DOHH2 (cell line): ENCODE results near the gene HCRTR1.

ENCODE experiments used
- H3F3A ChIP-seq: fragments of 200-600 bp; sonication (generic), shearing (Covaris generic); 2 replicates; pipeline ENCODE4 v1.6.0; 2016; ENCODE audit warnings: antibody characterized with exemption, mild to moderate bottlenecking; ENCODE audit not compliant: control insufficient read depth, insufficient read depth
- H3K27ac ChIP-seq: fragments of 200-600 bp; sonication (generic); 2 replicates; pipeline ENCODE4 v1.5.1; 2014; ENCODE audit warnings: low read depth, mild to moderate bottlenecking, low read length, moderate library complexity
- H3K27me3 ChIP-seq: fragments of 200-600 bp; sonication (generic); 2 replicates; pipeline ENCODE4 v1.6.1; 2014; ENCODE audit warnings: mild to moderate bottlenecking, low read length, mixed read lengths; ENCODE audit not compliant: control insufficient read depth
- H3K36me3 ChIP-seq: fragments of 200-600 bp; sonication (generic); 2 replicates; pipeline ENCODE4 v1.6.1; 2014; ENCODE audit warnings: mild to moderate bottlenecking, low read length, moderate library complexity, mixed read lengths; ENCODE audit not compliant: control insufficient read depth
- H3K4me1 ChIP-seq: fragments of 200-600 bp; sonication (generic); 2 replicates; pipeline ENCODE4 v1.6.1; 2014; ENCODE audit warnings: mild to moderate bottlenecking, low read length, mixed read lengths; ENCODE audit not compliant: control insufficient read depth
- H3K4me2 ChIP-seq: fragments of 200-600 bp; sonication (generic); 2 replicates; pipeline ENCODE4 v1.6.0; 2014; ENCODE audit warnings: mild to moderate bottlenecking, low read length, moderate library complexity
- H3K4me3 ChIP-seq: fragments of 200-600 bp; sonication (generic); 2 replicates; pipeline ENCODE4 v1.5.1; 2014; ENCODE audit warnings: mild to moderate bottlenecking, low read length, mixed read lengths
- H3K79me2 ChIP-seq: fragments of 200-600 bp; sonication (generic); 2 replicates; pipeline ENCODE4 v1.6.1; 2014; ENCODE audit warnings: mild to moderate bottlenecking, low read length, mixed read lengths; ENCODE audit not compliant: control insufficient read depth
- H3K9me2 ChIP-seq: fragments of 200-600 bp; sonication (generic); replicated peaks from 2 replicates; pipeline ENCODE4 v1.6.1; 2014; ENCODE audit warnings: mild to moderate bottlenecking, low read length, mixed read lengths; ENCODE audit not compliant: control insufficient read depth
- H3K9me3 ChIP-seq: fragments of 200-600 bp; sonication (generic); 2 replicates; pipeline ENCODE4 v1.6.1; 2014; ENCODE audit warnings: antibody characterized with exemption, low read length, mixed read lengths; ENCODE audit not compliant: control insufficient read depth, insufficient read depth
- H4K20me1 ChIP-seq: fragments of 200-600 bp; sonication (generic); 2 replicates; pipeline ENCODE4 v1.6.0; 2014; ENCODE audit warnings: low read depth, mild to moderate bottlenecking, antibody characterized with exemption, low read length, moderate library complexity; ENCODE audit not compliant: control insufficient read depth, insufficient read depth
- CTCF ChIP-seq: fragments of 200-600 bp; sonication (generic); IDR thresholded peaks from one replicate; pipeline ENCODE4 v1.5.1; 2014; ENCODE audit warnings: antibody characterized with exemption, mild to moderate bottlenecking, low read depth, low read length; ENCODE audit not compliant: poor library complexity, severe bottlenecking
- EZH2phosphoT487 ChIP-seq: fragments of 200-600 bp; sonication (generic); IDR thresholded peaks from 2 replicates; pipeline ENCODE4 v1.6.1; 2017; ENCODE audit warnings: borderline replicate concordance, mild to moderate bottlenecking, antibody characterized with exemption, low read length, moderate library complexity, mixed read lengths

HCRTR1 gene

GRCh38 chr1:31639543-31639942 lies 22.1 kb downstream of the HCRTR1 start:
- H3K36me3 ChIP-seq, result peaks cover 10% of the 10 kb centered on the region; the same call in 1 of the 2 replicates
- H3K9me2 ChIP-seq, result no peaks in the 10 kb centered on the region
- no peaks in the 10 kb centered on the region; the same call in 1 of the 2 replicates for H4K20me1 ChIP-seq
- no peaks in the 10 kb centered on the region for H3K27me3 ChIP-seq
- H3K4me2 ChIP-seq, result no peak overlapping the region
- H3K4me1 ChIP-seq, result peaks cover 20% of the 10 kb centered on the region
- H3K4me3 ChIP-seq, result no peak overlapping the region
- TF ChIP-seq EZH2phosphoT487 (no peak), CTCF (no peak)
- H3K9me3 ChIP-seq, result no peaks in the 10 kb centered on the region
- peaks cover 89% of the 10 kb centered on the region for H3K79me2 ChIP-seq
- H3F3A ChIP-seq, result no peaks in the 10 kb centered on the region
- H3K27ac ChIP-seq, result no peak overlapping the region

GRCh38 chr1:31640179-31640578 lies 22.7 kb downstream of the HCRTR1 start:
- TF ChIP-seq CTCF, result no peak
- no peak for TF ChIP-seq EZH2phosphoT487
- Histone ChIP-seq H3K36me3 (peaks cover 8% of the 10 kb centered on the region; the same call in 1 of the 2 replicates), H3K27ac (no peak overlapping the region), H3F3A (no peaks in the 10 kb centered on the region), H3K4me3 (no peak overlapping the region), H4K20me1 (no peaks in the 10 kb centered on the region; the same call in 1 of the 2 replicates), H3K4me2 (no peak overlapping the region), H3K9me3 (no peaks in the 10 kb centered on the region), H3K79me2 (peaks cover 90% of the 10 kb centered on the region), H3K27me3 (no peaks in the 10 kb centered on the region), H3K4me1 (peaks cover 20% of the 10 kb centered on the region), H3K9me2 (no peaks in the 10 kb centered on the region)

DNA sequence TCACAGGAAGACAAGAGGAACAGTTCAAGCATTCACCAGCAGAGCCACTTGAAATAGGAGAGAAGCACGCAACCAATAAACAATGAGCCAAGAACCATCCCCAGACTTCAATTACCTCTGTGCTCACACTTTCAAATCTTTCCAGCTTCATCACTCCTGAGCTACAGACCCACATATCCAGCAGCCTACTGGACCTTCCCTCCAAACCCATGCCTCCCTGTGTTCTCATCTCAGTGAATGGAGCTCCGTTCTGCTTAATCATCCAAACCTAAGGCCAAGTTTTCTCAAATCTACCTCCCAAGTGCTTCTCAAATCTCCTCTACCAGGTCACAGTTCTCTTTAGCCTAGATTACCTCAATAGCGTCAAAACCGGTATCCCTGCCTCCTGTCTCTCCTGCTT lies 23.5 kb downstream of the HCRTR1 start:
- no peaks in the 10 kb centered on the region; the same call in 1 of the 2 replicates for H4K20me1 ChIP-seq
- H3K27me3 ChIP-seq, result no peaks in the 10 kb centered on the region
- peaks cover 83% of the 10 kb centered on the region for H3K79me2 ChIP-seq
- H3F3A ChIP-seq, result no peaks in the 10 kb centered on the region
- no peak overlapping the region for H3K4me3 ChIP-seq
- peaks cover 28% of the 10 kb centered on the region for H3K4me1 ChIP-seq
- H3K36me3 ChIP-seq, result peaks cover 8% of the 10 kb centered on the region; the same call in 1 of the 2 replicates
- TF ChIP-seq EZH2phosphoT487, result no peak
- no peak for TF ChIP-seq CTCF
- no peaks in the 10 kb centered on the region for H3K9me2 ChIP-seq
- no peaks in the 10 kb centered on the region for H3K9me3 ChIP-seq
- no peak overlapping the region for H3K27ac ChIP-seq
- H3K4me2 ChIP-seq, result no peak overlapping the region
